ENCODE results near the gene BTAF1. TPM values are rescaled to one million over a fixed set of nuclear protein-coding genes. Genes with fewer than 3 reads are reported as not detected.

BTAF1 gene
- total and polyA plus RNA-seq, 2 experiments from 2014 or later, result 30.4 to 55.7 TPM

- no peak overlapping the region for H2AFZ ChIP-seq
- Mint-ChIP-seq H3K9me3 (no peaks in the 10 kb centered on the region), H3K4me1 (no peaks in the 10 kb centered on the region), H3K4me3 (no peak overlapping the region), H3K27me3 (ENCODE audit: insufficient read depth, low read depth, poor library complexity) (no peaks in the 10 kb centered on the region), H3K27ac (no peak overlapping the region), H3K36me3 (ENCODE audit: low read depth) (peaks cover 35% of the 10 kb centered on the region)
- TF ChIP-seq CREB1 (CRISPR knock-in tag; IDR thresholded peaks at IDR 0.05; ENCODE audit: low read depth) (no peak), NANOG (IDR thresholded peaks at IDR 0.05; ENCODE audit: borderline replicate concordance) (no peak), STAT1 (IDR thresholded peaks at IDR 0.05; ENCODE audit: unreplicated experiment) (no peak), EZH2 (IDR thresholded peaks at IDR 0.05; ENCODE audit: low read depth, unreplicated experiment) (no peak), ZNF114 (CRISPR knock-in tag; IDR thresholded peaks at IDR 0.05) (no peak), ZNF331 (CRISPR knock-in tag; IDR thresholded peaks at IDR 0.05; ENCODE audit: low read depth) (no peak), EZH2phosphoT487 (IDR thresholded peaks at IDR 0.05; ENCODE audit: unreplicated experiment) (no peak), POLR2AphosphoS5 (IDR thresholded peaks at IDR 0.05; ENCODE audit: low read depth) (no peak)
- TF ChIP-seq, protein P1, sequence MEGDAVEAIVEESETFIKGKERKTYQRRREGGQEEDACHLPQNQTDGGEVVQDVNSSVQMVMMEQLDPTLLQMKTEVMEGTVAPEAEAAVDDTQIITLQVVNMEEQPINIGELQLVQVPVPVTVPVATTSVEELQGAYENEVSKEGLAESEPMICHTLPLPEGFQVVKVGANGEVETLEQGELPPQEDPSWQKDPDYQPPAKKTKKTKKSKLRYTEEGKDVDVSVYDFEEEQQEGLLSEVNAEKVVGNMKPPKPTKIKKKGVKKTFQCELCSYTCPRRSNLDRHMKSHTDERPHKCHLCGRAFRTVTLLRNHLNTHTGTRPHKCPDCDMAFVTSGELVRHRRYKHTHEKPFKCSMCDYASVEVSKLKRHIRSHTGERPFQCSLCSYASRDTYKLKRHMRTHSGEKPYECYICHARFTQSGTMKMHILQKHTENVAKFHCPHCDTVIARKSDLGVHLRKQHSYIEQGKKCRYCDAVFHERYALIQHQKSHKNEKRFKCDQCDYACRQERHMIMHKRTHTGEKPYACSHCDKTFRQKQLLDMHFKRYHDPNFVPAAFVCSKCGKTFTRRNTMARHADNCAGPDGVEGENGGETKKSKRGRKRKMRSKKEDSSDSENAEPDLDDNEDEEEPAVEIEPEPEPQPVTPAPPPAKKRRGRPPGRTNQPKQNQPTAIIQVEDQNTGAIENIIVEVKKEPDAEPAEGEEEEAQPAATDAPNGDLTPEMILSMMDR (conservative IDR thresholded peaks at IDR 0.05; ENCODE audit: low read depth in 2 of 2), result no peak
- TF ChIP-seq, protein P2, sequence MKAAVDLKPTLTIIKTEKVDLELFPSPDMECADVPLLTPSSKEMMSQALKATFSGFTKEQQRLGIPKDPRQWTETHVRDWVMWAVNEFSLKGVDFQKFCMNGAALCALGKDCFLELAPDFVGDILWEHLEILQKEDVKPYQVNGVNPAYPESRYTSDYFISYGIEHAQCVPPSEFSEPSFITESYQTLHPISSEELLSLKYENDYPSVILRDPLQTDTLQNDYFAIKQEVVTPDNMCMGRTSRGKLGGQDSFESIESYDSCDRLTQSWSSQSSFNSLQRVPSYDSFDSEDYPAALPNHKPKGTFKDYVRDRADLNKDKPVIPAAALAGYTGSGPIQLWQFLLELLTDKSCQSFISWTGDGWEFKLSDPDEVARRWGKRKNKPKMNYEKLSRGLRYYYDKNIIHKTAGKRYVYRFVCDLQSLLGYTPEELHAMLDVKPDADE (IDR thresholded peaks at IDR 0.05), result no peak
- TF ChIP-seq, protein P3, sequence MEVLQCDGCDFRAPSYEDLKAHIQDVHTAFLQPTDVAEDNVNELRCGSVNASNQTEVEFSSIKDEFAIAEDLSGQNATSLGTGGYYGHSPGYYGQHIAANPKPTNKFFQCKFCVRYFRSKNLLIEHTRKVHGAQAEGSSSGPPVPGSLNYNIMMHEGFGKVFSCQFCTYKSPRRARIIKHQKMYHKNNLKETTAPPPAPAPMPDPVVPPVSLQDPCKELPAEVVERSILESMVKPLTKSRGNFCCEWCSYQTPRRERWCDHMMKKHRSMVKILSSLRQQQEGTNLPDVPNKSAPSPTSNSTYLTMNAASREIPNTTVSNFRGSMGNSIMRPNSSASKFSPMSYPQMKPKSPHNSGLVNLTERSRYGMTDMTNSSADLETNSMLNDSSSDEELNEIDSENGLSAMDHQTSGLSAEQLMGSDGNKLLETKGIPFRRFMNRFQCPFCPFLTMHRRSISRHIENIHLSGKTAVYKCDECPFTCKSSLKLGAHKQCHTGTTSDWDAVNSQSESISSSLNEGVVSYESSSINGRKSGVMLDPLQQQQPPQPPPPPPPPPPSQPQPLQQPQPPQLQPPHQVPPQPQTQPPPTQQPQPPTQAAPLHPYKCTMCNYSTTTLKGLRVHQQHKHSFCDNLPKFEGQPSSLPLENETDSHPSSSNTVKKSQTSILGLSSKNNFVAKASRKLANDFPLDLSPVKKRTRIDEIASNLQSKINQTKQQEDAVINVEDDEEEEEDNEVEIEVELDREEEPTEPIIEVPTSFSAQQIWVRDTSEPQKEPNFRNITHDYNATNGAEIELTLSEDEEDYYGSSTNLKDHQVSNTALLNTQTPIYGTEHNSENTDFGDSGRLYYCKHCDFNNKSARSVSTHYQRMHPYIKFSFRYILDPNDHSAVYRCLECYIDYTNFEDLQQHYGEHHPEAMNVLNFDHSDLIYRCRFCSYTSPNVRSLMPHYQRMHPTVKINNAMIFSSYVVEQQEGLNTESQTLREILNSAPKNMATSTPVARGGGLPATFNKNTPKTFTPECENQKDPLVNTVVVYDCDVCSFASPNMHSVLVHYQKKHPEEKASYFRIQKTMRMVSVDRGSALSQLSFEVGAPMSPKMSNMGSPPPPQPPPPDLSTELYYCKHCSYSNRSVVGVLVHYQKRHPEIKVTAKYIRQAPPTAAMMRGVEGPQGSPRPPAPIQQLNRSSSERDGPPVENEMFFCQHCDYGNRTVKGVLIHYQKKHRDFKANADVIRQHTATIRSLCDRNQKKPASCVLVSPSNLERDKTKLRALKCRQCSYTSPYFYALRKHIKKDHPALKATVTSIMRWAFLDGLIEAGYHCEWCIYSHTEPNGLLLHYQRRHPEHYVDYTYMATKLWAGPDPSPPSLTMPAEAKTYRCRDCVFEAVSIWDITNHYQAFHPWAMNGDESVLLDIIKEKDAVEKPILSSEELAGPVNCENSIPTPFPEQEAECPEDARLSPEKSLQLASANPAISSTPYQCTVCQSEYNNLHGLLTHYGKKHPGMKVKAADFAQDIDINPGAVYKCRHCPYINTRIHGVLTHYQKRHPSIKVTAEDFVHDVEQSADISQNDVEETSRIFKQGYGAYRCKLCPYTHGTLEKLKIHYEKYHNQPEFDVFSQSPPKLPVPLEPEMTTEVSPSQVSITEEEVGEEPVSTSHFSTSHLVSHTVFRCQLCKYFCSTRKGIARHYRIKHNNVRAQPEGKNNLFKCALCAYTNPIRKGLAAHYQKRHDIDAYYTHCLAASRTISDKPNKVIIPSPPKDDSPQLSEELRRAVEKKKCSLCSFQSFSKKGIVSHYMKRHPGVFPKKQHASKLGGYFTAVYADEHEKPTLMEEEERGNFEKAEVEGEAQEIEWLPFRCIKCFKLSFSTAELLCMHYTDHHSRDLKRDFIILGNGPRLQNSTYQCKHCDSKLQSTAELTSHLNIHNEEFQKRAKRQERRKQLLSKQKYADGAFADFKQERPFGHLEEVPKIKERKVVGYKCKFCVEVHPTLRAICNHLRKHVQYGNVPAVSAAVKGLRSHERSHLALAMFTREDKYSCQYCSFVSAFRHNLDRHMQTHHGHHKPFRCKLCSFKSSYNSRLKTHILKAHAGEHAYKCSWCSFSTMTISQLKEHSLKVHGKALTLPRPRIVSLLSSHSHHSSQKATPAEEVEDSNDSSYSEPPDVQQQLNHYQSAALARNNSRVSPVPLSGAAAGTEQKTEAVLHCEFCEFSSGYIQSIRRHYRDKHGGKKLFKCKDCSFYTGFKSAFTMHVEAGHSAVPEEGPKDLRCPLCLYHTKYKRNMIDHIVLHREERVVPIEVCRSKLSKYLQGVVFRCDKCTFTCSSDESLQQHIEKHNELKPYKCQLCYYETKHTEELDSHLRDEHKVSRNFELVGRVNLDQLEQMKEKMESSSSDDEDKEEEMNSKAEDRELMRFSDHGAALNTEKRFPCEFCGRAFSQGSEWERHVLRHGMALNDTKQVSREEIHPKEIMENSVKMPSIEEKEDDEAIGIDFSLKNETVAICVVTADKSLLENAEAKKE (CRISPR knock-in tag; IDR thresholded peaks at IDR 0.05), result no peak
- TF ChIP-seq, protein P4, sequence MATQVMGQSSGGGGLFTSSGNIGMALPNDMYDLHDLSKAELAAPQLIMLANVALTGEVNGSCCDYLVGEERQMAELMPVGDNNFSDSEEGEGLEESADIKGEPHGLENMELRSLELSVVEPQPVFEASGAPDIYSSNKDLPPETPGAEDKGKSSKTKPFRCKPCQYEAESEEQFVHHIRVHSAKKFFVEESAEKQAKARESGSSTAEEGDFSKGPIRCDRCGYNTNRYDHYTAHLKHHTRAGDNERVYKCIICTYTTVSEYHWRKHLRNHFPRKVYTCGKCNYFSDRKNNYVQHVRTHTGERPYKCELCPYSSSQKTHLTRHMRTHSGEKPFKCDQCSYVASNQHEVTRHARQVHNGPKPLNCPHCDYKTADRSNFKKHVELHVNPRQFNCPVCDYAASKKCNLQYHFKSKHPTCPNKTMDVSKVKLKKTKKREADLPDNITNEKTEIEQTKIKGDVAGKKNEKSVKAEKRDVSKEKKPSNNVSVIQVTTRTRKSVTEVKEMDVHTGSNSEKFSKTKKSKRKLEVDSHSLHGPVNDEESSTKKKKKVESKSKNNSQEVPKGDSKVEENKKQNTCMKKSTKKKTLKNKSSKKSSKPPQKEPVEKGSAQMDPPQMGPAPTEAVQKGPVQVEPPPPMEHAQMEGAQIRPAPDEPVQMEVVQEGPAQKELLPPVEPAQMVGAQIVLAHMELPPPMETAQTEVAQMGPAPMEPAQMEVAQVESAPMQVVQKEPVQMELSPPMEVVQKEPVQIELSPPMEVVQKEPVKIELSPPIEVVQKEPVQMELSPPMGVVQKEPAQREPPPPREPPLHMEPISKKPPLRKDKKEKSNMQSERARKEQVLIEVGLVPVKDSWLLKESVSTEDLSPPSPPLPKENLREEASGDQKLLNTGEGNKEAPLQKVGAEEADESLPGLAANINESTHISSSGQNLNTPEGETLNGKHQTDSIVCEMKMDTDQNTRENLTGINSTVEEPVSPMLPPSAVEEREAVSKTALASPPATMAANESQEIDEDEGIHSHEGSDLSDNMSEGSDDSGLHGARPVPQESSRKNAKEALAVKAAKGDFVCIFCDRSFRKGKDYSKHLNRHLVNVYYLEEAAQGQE (IDR thresholded peaks at IDR 0.05; ENCODE audit: unreplicated experiment), result no peak
- H3K27ac ChIP-seq (ENCODE audit: low read depth), result no peak overlapping the region
- no peaks in the 10 kb centered on the region for H3K27me3 ChIP-seq (ENCODE audit: insufficient read depth)
- H3K4me2 ChIP-seq, result no peak overlapping the region
- H3K79me2 ChIP-seq (replicated peaks; ENCODE audit: insufficient read depth), result peaks cover 47% of the 10 kb centered on the region
- ATAC-seq (no peak), DNase-seq (ENCODE audit: low spot score) (no peak)
- peaks cover 2% of the 10 kb centered on the region for H4K20me1 ChIP-seq (replicated peaks; ENCODE audit: insufficient read depth)
- H3K36me3 ChIP-seq (ENCODE audit: insufficient read depth), result peaks cover 6% of the 10 kb centered on the region; the same call in 1 of the 2 replicates
- H3K4me3 ChIP-seq, result no peak overlapping the region
- H3K9me2 ChIP-seq (ENCODE audit: insufficient read depth), result no peaks in the 10 kb centered on the region
- no peaks in the 10 kb centered on the region for H3F3A ChIP-seq (replicated peaks; ENCODE audit: low read depth)
- H3K4me1 ChIP-seq (ENCODE audit: insufficient read depth), result no peaks in the 10 kb centered on the region
Observed at GRCh38 chr10:91941426-91941825, 17.9 kb downstream of the BTAF1 start.

Data from GM23338 (cell line).